RPMI7951 (cell line): ENCODE data around the gene ASPRV1. TPM values are rescaled to one million over a fixed set of nuclear protein-coding genes. Genes with fewer than 3 reads are reported as not detected.

ENCODE experiments used
- DNase-seq: peaks from one replicate; pipeline ENCODE4 v3.0.0-alpha.2; 2012; ENCODE audit warnings: low read depth
- total RNA-seq: library from RNA; depleted of rRNA; stranded (reverse); fragments of >200 nt; shearing (Covaris generic); gene quantifications from 2 replicates; pipeline ENCODE4 v1.2.3, GENCODE V29; 2014

ASPRV1 gene
- total RNA-seq, 1 experiment from 2014 or later, result 0.12 TPM

- no peak for DNase-seq
Observed at GRCh38 chr2:69989009-69989408, 27.6 kb upstream of the ASPRV1 start.

GRCh38 chr2:69988086-69988635 lies 26.7 kb upstream of the ASPRV1 start:
- no peak for DNase-seq

- DNase-seq, result no peak
Observed at GRCh38 chr2:69986691-69987090, 25.3 kb upstream of the ASPRV1 start.

GRCh38 chr2:69985688-69986087 lies 24.3 kb upstream of the ASPRV1 start:
- no peak for DNase-seq

GRCh38 chr2:69985216-69985615 lies 23.8 kb upstream of the ASPRV1 start:
- DNase-seq, result no peak

- no peak for DNase-seq
Observed at GRCh38 chr2:69983392-69983966, 22.0 kb upstream of the ASPRV1 start.

GRCh38 chr2:69979902-69980807 lies 18.7 kb upstream of the ASPRV1 start:
- no peak for DNase-seq

- DNase-seq, result no peak
Observed at GRCh38 chr2:69977906-69978482, 16.6 kb upstream of the ASPRV1 start.

GRCh38 chr2:69977186-69977585 lies 15.8 kb upstream of the ASPRV1 start:
- no peak for DNase-seq

- no peak for DNase-seq
Observed at GRCh38 chr2:69975853-69976462, 14.5 kb upstream of the ASPRV1 start.

GRCh38 chr2:69975136-69975852 lies 13.9 kb upstream of the ASPRV1 start:
- no peak for DNase-seq

- peak; percentile 51 for DNase-seq
Observed at GRCh38 chr2:69973335-69973735, 11.9 kb upstream of the ASPRV1 start.

GRCh38 chr2:69972822-69973221 lies 11.4 kb upstream of the ASPRV1 start:
- no peak for DNase-seq

- no peak for DNase-seq
Observed at GRCh38 chr2:69969991-69970390, 8.6 kb upstream of the ASPRV1 start.

GRCh38 chr2:69969126-69969983 lies 7.9 kb upstream of the ASPRV1 start:
- no peak for DNase-seq

- DNase-seq, result no peak
Observed at GRCh38 chr2:69968609-69969008, 7.2 kb upstream of the ASPRV1 start.

GRCh38 chr2:69966496-69966895 lies 5.1 kb upstream of the ASPRV1 start:
- no peak for DNase-seq

GRCh38 chr2:69965756-69966445 lies 4.5 kb upstream of the ASPRV1 start:
- no peak for DNase-seq

- DNase-seq, result no peak
Observed at GRCh38 chr2:69964353-69964841, 3.0 kb upstream of the ASPRV1 start.
